Smooth muscle cell (in vitro differentiated cells): Measurements from ENCODE around the gene TSPEAR. TPM values are rescaled to one million over a fixed set of nuclear protein-coding genes. Genes with fewer than 3 reads are reported as not detected.
A peak's percentile ranks its signal among the peaks of the same experiment; 100 is the strongest.

Experiments used
- DNase-seq: peaks from one replicate; lab custom pipeline; 2025; ENCODE audit not compliant: unreplicated experiment; lab: John Stamatoyannopoulos, UW
- H2AFZ ChIP-seq: fragments of 200-600 bp; sonication (generic); 2 replicates; pipeline ENCODE4 v1.6.0; 2016; ENCODE audit warnings: antibody characterized with exemption, low read depth, mild to moderate bottlenecking
- H3F3A ChIP-seq: fragments of 200-600 bp; sonication (generic); 2 replicates; pipeline ENCODE4 v1.6.0; 2017; ENCODE audit warnings: antibody characterized with exemption, low read depth
- H3K27ac ChIP-seq: fragments of 200-600 bp; sonication (generic); 2 replicates; pipeline ENCODE4 v1.5.1; 2016; ENCODE audit warnings: low read depth, mild to moderate bottlenecking
- H3K27me3 ChIP-seq: fragments of 200-600 bp; sonication (generic); 2 replicates; pipeline ENCODE4 v1.6.1; 2016; ENCODE audit warnings: low read depth, mild to moderate bottlenecking
- H3K36me3 ChIP-seq: fragments of 200-600 bp; sonication (generic); 2 replicates; pipeline ENCODE4 v1.5.1; 2016; ENCODE audit warnings: low read depth
- H3K4me1 ChIP-seq: fragments of 200-600 bp; sonication (generic); 2 replicates; pipeline ENCODE4 v1.5.1; 2016; ENCODE audit warnings: low read depth
- H3K4me2 ChIP-seq: fragments of 200-600 bp; sonication (generic); 2 replicates; pipeline ENCODE4 v1.6.0; 2016; ENCODE audit warnings: mild to moderate bottlenecking
- H3K4me3 ChIP-seq: fragments of 200-600 bp; sonication (generic); 2 replicates; pipeline ENCODE4 v1.5.1; 2016; ENCODE audit warnings: mild to moderate bottlenecking
- H3K79me2 ChIP-seq: fragments of 200-600 bp; sonication (generic); 2 replicates; pipeline ENCODE4 v1.6.0; 2016; ENCODE audit warnings: low read depth, mild to moderate bottlenecking
- H3K9ac ChIP-seq: fragments of 200-600 bp; sonication (generic); 2 replicates; pipeline ENCODE4 v1.6.0; 2016; ENCODE audit warnings: low read depth
- H3K9me3 ChIP-seq: fragments of 200-600 bp; sonication (generic); replicated peaks from 2 replicates; pipeline ENCODE4 v1.5.1; 2016; ENCODE audit warnings: low read depth
- H4K20me1 ChIP-seq: fragments of 200-600 bp; sonication (generic); 2 replicates; pipeline ENCODE4 v1.6.0; 2016; ENCODE audit warnings: low read depth
- WGBS: methylation state at CpG from one replicate; pipeline ENCODE4 v1.1.7; 2016; ENCODE audit warnings: low lambda C conversion rate; 5-methylcytosine and 5-hydroxymethylcytosine counted together
- polyA plus RNA-seq: library from polyadenylated mRNA; unstranded; fragments of >200 nt; fragmentation: Nextera tagmentation; extraction: Ambion mirVana; gene quantifications from 2 replicates; pipeline ENCODE4 v1.2.1, GENCODE V29; 2016
- total RNA-seq: library from RNA; depleted of rRNA; stranded (reverse); fragments of >200 nt; gene quantifications from 2 replicates; pipeline ENCODE4 v1.2.3, GENCODE V29; 2014
- TF ChIP-seq, protein P1 (sequence below): fragments of 200-600 bp; sonication (generic); IDR thresholded peaks from 2 replicates; pipeline ENCODE4 v1.5.1; 2017; ENCODE audit warnings: borderline replicate concordance, mild to moderate bottlenecking, antibody characterized with exemption; ENCODE audit not compliant: insufficient read depth, poor library complexity, severe bottlenecking

TSPEAR gene
- total and polyA plus RNA-seq, 2 experiments from 2014 or later: 0.71 TPM; not detected in 1

DNA sequence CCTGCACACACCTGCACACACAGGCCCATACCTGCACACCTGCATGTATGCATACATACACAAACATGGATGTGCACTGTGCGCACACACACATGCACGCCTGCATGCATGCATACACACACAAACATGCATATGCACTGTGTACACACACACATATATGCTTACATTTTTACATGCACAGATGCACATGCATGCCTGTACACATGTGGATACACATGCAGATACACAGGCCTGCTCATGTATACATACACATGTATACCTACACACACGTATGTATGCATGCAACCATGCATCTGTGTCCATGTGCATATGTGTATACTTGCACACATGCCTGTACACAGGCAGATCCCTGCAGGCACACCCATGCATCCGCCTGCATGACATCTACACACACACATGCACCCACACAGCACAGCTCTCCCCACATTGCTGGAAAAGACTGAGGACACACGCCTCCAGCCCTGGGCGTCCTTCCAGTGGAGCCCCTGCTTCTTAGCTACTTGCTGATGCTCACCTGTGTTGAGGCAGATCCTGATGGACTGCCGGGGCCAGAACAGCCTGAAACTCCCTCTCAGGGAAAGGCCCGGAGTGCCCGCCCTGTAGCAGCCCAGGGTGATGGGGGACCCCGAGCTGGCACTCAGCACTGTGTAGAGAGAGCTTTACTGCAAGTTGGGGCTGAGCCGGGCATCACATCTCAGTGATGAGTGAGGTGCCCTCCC is 200.0 kb downstream of the TSPEAR start:
- no peak overlapping the region for H2AFZ ChIP-seq
- H4K20me1 ChIP-seq: no peaks in the 10 kb centered on the region
- DNase-seq: no peak
- no peak overlapping the region for H3K27ac ChIP-seq
- no peaks in the 10 kb centered on the region for H3F3A ChIP-seq
- H3K36me3 ChIP-seq: no peaks in the 10 kb centered on the region
- H3K4me3 ChIP-seq: no peak overlapping the region
- H3K9me3 ChIP-seq: no peaks in the 10 kb centered on the region
- TF ChIP-seq, protein P1, sequence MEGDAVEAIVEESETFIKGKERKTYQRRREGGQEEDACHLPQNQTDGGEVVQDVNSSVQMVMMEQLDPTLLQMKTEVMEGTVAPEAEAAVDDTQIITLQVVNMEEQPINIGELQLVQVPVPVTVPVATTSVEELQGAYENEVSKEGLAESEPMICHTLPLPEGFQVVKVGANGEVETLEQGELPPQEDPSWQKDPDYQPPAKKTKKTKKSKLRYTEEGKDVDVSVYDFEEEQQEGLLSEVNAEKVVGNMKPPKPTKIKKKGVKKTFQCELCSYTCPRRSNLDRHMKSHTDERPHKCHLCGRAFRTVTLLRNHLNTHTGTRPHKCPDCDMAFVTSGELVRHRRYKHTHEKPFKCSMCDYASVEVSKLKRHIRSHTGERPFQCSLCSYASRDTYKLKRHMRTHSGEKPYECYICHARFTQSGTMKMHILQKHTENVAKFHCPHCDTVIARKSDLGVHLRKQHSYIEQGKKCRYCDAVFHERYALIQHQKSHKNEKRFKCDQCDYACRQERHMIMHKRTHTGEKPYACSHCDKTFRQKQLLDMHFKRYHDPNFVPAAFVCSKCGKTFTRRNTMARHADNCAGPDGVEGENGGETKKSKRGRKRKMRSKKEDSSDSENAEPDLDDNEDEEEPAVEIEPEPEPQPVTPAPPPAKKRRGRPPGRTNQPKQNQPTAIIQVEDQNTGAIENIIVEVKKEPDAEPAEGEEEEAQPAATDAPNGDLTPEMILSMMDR: no peak
- H3K4me1 ChIP-seq: no peaks in the 10 kb centered on the region
- H3K9ac ChIP-seq: no peak overlapping the region
- 93% methylated on average over 11 of the region's 11 CpGs for WGBS
- no peaks in the 10 kb centered on the region for H3K79me2 ChIP-seq
- H3K4me2 ChIP-seq: no peak overlapping the region
- H3K27me3 ChIP-seq: no peaks in the 10 kb centered on the region

DNA sequence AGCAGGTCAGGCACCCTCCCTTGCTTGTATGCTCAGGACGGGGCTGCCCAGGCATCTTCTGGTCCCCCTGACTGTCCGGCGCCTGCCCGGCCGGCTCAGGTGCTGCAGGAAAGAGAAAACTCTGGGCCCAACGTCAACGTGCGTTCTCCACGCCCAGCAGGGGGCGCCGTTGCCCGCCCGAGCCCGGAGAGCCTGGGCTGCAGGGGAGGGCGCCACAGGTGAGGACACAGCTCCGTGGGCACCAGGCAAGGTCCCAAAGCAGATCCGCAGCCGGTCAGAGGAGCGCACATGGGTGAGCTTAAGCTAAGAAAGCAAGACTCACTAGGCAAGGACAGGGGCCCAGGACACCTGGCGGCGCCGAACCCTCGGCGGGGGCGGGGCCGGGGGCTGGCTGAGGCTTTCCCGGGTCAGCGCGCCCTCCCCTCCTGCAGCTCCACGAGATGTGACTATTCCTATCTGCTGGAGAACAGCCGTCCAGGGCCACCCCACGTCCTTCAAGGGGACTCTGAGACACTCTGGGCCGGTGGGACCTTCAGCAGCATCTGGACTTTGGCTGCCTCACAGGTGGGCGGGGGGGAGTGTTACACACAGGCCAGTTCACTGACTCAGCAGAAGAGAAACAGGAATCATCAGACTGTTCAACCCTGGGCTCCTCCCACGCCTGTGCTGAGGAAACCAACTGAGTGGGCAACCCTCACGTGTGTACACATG is 200.7 kb downstream of the TSPEAR start:
- DNase-seq: no peak
- Histone ChIP-seq H4K20me1 (no peaks in the 10 kb centered on the region), H3K4me3 (peak overlapping the region; percentile 31), H3K79me2 (no peaks in the 10 kb centered on the region), H3F3A (no peaks in the 10 kb centered on the region), H2AFZ (no peak overlapping the region), H3K4me2 (peak overlapping the region; percentile 68), H3K4me1 (no peaks in the 10 kb centered on the region), H3K9ac (no peak overlapping the region), H3K36me3 (no peaks in the 10 kb centered on the region), H3K9me3 (no peaks in the 10 kb centered on the region), H3K27ac (no peak overlapping the region), H3K27me3 (no peaks in the 10 kb centered on the region)
- TF ChIP-seq, protein P1: peak; percentile 92
- 33% methylated on average over 22 of the region's 36 CpGs for WGBS

DNA sequence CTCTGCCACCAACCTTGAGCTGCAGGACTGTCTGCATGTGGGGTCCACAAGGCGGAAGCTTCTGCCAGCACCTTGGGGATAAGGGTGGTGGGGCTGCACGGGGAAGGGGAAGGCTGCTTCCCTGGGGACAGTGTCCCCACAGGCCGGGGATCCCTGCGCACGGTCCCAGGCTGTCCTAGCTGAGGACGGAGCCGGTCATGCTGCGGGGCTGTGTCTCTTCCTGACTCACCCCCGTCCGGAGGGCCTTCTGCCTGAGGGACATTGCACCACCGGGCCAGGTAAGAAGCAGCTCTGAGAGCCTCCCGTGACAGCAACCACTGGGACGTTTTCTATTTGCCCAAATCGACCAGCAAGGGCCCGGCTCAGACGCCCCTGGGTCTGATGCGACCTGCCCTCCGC is 201.3 kb downstream of the TSPEAR start:
- Histone ChIP-seq H3K27me3 (no peaks in the 10 kb centered on the region), H3K4me3 (peak overlapping the region; percentile 31), H3K9ac (no peak overlapping the region), H2AFZ (no peak overlapping the region), H3F3A (no peaks in the 10 kb centered on the region), H3K36me3 (no peaks in the 10 kb centered on the region), H3K4me2 (peak overlapping the region; percentile 68), H3K4me1 (no peaks in the 10 kb centered on the region), H4K20me1 (no peaks in the 10 kb centered on the region), H3K27ac (no peak overlapping the region), H3K79me2 (no peaks in the 10 kb centered on the region), H3K9me3 (no peaks in the 10 kb centered on the region)
- DNase-seq: no peak
- TF ChIP-seq, protein P1: no peak
- WGBS: 89% methylated on average over 18 of the region's 18 CpGs
